Rectal smooth muscle tissue (tissue), 1 donor: ENCODE measurements around the gene GJC2.
A peak's percentile ranks its signal among the peaks of the same experiment; 100 is the strongest.

Experiments
- H3K27ac ChIP-seq: one replicate; pipeline ENCODE4 v1.7.0; 2013; ENCODE audit warnings: low read depth, low read length, inconsistent platforms
- H3K27me3 ChIP-seq: one replicate; pipeline ENCODE4 v1.7.0; 2013; ENCODE audit warnings: low read length; ENCODE audit not compliant: control insufficient read depth, insufficient read depth
- H3K36me3 ChIP-seq: one replicate; pipeline ENCODE4 v1.7.0; 2013; ENCODE audit warnings: low read length; ENCODE audit not compliant: control insufficient read depth, insufficient read depth
- H3K4me1 ChIP-seq: one replicate; pipeline ENCODE4 v1.7.0; 2013; ENCODE audit warnings: low read length; ENCODE audit not compliant: control insufficient read depth, insufficient read depth
- H3K4me3 ChIP-seq: one replicate; pipeline ENCODE4 v1.7.0; 2013; ENCODE audit warnings: low read length
- H3K9ac ChIP-seq: one replicate; pipeline ENCODE4 v1.7.0; 2013; ENCODE audit warnings: low read length

Gene GJC2

GRCh38 chr1:228120857-228121489, 28.8 kb upstream of the GJC2 start:
- Histone ChIP-seq H3K4me3 (no peak overlapping the region), H3K36me3 (no peaks in the 10 kb centered on the region), H3K27ac (no peak overlapping the region), H3K4me1 (no peaks in the 10 kb centered on the region), H3K27me3 (no peaks in the 10 kb centered on the region), H3K9ac (no peak overlapping the region)

GRCh38 chr1:228122921-228123441, 26.7 kb upstream of the GJC2 start:
- H3K4me3 ChIP-seq, result no peak overlapping the region
- no peak overlapping the region for H3K9ac ChIP-seq
- no peaks in the 10 kb centered on the region for H3K4me1 ChIP-seq
- H3K27ac ChIP-seq, result no peak overlapping the region
- H3K27me3 ChIP-seq, result no peaks in the 10 kb centered on the region
- H3K36me3 ChIP-seq, result no peaks in the 10 kb centered on the region

DNA sequence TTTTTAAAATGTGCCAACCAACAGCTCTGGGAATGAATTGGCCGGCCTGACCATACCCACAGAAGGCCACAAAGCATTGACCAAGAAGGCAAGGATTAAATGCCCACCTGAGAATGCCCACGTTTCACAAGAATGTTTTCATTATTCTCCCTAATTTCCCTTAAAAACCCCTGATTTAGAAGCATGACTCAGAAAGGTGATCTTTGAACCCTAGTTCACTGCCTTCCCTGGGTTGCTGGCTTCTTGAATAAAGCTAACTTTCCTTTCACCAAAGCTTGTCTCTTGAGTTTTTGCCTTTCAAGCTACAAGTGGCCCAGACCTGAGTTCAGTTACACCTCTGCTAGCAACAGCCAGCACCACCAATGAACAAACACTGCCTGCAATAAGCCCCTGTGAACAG, 26.2 kb upstream of the GJC2 start:
- Histone ChIP-seq H3K27me3 (no peaks in the 10 kb centered on the region), H3K27ac (no peak overlapping the region), H3K36me3 (no peaks in the 10 kb centered on the region), H3K4me3 (no peak overlapping the region), H3K9ac (no peak overlapping the region), H3K4me1 (no peaks in the 10 kb centered on the region)

DNA sequence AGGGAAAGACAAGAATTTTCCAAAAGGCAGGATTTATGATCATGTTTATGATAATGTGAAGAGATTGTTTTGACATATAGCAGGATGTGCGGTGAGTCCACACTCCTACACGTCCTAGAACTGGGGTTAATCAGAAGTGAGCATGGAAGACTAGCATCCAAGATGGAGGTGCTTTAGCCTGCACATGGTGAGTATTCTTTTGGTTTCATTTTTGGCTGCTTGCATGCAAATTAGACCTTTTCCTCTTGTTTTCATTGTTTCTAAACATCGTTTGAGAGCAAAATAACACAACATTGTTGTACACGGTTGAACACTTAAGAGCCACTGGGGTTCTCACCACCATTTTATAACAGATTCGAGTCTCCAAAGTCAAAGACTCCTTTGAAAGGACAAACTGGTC, 24.5 kb upstream of the GJC2 start:
- no peak overlapping the region for H3K27ac ChIP-seq
- H3K9ac ChIP-seq, result no peak overlapping the region
- H3K27me3 ChIP-seq, result no peaks in the 10 kb centered on the region
- H3K4me3 ChIP-seq, result no peak overlapping the region
- no peaks in the 10 kb centered on the region for H3K4me1 ChIP-seq
- H3K36me3 ChIP-seq, result no peaks in the 10 kb centered on the region

DNA sequence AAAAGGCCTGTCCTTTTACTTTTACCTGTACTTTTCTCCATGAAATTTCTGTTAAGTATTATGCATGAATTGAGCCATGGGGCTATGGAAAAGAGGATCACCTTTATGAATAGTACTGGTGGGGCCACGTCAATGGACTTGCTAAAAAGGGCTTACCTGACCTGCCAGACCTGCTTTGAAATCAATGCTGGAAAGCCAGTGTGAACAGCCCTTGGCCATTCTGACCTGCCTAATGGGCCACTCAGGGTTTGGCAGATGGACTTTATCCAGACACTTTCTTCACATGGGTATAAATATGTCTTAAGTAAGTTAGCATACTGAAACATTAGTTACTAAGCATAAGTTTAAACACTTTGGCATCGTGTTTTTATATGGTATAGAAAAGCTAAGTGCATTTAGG, 18.0 kb upstream of the GJC2 start:
- no peaks in the 10 kb centered on the region for H3K27me3 ChIP-seq
- no peaks in the 10 kb centered on the region for H3K4me1 ChIP-seq
- no peak overlapping the region for H3K27ac ChIP-seq
- no peak overlapping the region for H3K4me3 ChIP-seq
- H3K36me3 ChIP-seq, result no peaks in the 10 kb centered on the region
- no peak overlapping the region for H3K9ac ChIP-seq

DNA sequence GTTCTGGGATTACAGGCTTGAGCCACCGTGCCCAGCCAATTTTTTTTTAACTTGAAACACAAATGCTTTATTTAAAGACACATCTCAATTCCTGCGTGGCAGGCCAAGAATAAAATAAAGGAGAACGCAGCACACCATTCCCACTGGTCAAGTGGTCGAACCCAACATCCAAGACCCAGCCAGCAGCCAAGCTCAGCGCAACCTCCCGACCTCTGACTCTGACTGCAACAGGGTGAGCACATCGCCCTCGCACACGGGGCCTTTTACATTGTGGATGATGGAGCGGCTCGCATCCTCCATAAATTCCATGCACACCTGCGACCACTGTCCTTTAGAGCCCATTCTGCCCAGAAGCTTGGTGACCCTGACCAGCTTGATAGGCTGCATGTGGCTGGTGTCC, 15.1 kb upstream of the GJC2 start:
- Histone ChIP-seq H3K36me3 (no peaks in the 10 kb centered on the region), H3K4me3 (no peak overlapping the region), H3K27me3 (no peaks in the 10 kb centered on the region), H3K27ac (no peak overlapping the region), H3K4me1 (no peaks in the 10 kb centered on the region), H3K9ac (no peak overlapping the region)

GRCh38 chr1:228136901-228137300, 12.8 kb upstream of the GJC2 start:
- H3K27me3 ChIP-seq, result no peaks in the 10 kb centered on the region
- H3K9ac ChIP-seq, result no peak overlapping the region
- H3K36me3 ChIP-seq, result no peaks in the 10 kb centered on the region
- H3K27ac ChIP-seq, result no peak overlapping the region
- H3K4me3 ChIP-seq, result no peak overlapping the region
- peaks cover 11% of the 10 kb centered on the region for H3K4me1 ChIP-seq

DNA sequence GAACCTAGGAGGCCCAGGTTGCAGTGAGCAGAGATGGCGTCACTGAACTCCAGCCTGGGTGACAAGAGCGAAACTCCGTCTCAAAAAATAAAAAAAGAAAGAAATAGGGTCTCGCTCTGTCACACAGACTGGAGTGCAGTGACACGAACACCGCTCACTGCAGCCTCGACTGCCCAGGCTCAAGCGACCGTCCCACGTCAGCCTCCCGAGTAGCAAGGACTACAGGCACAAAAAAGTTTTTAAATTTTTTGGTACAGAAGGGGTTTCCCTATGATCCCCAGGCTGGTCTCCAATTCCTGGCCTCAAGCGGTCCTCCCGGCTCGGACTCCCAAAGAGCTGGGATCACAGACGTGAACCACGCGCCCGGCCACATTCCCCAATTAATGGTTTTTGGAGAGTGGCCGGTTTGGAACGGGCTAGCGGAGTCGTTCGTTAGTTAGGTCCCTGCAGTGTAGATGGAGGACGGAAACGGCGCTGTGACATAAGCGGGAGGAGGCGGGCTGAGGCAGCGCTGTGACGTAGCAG, 10.3 kb upstream of the GJC2 start:
- peak overlapping the region; percentile 36 for H3K9ac ChIP-seq
- H3K4me3 ChIP-seq, result peak overlapping the region; percentile 80
- H3K36me3 ChIP-seq, result no peaks in the 10 kb centered on the region
- peaks cover 17% of the 10 kb centered on the region for H3K4me1 ChIP-seq
- H3K27me3 ChIP-seq, result no peaks in the 10 kb centered on the region
- H3K27ac ChIP-seq, result peak overlapping the region; percentile 98

DNA sequence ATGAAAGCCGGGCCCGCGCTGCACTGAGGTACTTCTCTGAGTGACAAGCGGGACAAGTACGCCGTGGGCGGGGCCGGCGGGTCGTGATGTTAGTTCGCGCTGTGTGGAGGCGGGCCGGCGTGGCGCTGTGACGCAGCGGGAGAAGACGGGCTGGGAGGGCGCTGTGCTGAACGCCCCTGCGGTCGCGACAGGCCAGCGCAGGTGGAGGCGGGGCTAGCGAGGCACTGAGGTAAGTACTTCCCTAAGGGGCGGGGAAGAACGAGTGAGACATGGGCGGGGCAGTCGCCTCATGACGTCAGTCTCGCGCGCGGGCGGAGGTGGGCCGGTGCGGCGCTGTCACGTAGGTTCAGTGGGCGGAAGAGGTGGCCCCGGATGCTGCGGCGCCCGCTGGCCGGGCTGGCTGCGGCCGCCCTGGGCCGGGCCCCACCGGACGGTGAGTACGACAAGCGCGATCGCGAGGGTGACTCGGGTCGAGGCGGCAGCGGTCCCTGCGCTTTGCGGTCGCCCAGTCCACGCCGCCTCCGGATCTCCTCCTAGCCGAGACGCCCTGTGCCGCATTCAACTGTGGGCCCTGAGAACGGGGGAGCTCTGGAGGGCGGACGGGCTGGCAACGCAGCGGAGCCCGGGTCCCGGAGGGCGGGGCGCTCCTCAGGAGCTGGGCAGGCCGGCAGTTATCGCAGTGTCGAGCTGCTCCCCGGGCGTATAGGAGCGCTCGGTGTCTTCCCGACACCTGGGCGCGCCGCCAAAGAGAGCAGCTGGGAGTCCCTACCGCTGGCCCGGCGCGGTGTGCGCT, 9.6 kb upstream of the GJC2 start, which contains the start of gene GUK1:
Gene GUK1 (plus strand): TSS at position 349 of the 793 bp plus-strand sequence. CDS start 24 bp downstream, at position 373.
- Histone ChIP-seq H3K36me3 (no peaks in the 10 kb centered on the region), H3K4me3 (peak within 1 kb of the TSS; percentile 80), H3K4me1 (peaks cover 17% of the 10 kb centered on the region), H3K27ac (peak within 1 kb of the TSS; percentile 98), H3K9ac (peak within 1 kb of the TSS; percentile 95), H3K27me3 (no peaks in the 10 kb centered on the region)

GRCh38 chr1:228140724-228141225, 9.0 kb upstream of the GJC2 start:
- H3K36me3 ChIP-seq, result peaks cover 4% of the 10 kb centered on the region
- peak overlapping the region; percentile 80 for H3K4me3 ChIP-seq
- peak overlapping the region; percentile 98 for H3K27ac ChIP-seq
- H3K9ac ChIP-seq, result peak overlapping the region; percentile 95
- H3K27me3 ChIP-seq, result no peaks in the 10 kb centered on the region
- peaks cover 17% of the 10 kb centered on the region for H3K4me1 ChIP-seq

- peak overlapping the region; percentile 98 for H3K27ac ChIP-seq
- peak overlapping the region; percentile 80 for H3K4me3 ChIP-seq
- H3K36me3 ChIP-seq, result peaks cover 10% of the 10 kb centered on the region
- no peaks in the 10 kb centered on the region for H3K27me3 ChIP-seq
- peaks cover 17% of the 10 kb centered on the region for H3K4me1 ChIP-seq
- H3K9ac ChIP-seq, result peak overlapping the region; percentile 95
Measured at GRCh38 chr1:228141226-228142044, 8.3 kb upstream of the GJC2 start.
